ENCODE measurements around the gene POFUT2.

GRCh38 chr21:45297869-45298268 lies 10.2 kb upstream of the POFUT2 start:
- TF ChIP-seq RAD21 (conservative IDR thresholded peaks at IDR 0.05) (no peak), CTCF (IDR thresholded peaks at IDR 0.05; ENCODE audit: poor library complexity, severe bottlenecking) (no peak), MXI1 (conservative IDR thresholded peaks at IDR 0.05; ENCODE audit: poor library complexity, severe bottlenecking) (no peak)
